B cell (primary cell): Measurements from ENCODE around the gene STXBP2. TPM values are rescaled to one million over a fixed set of nuclear protein-coding genes. Genes with fewer than 3 reads are reported as not detected.

Experiments
- ATAC-seq: fragments of 200-7000 bp; cut with Tn5 transposase; one replicate; pipeline ENCODE4 v1.10.0; 2021; ENCODE audit warnings: low read depth, mild to moderate bottlenecking, moderate number of reproducible peaks, moderate library complexity
- CTCF ChIA-PET: fragments of 350-600 bp; sonication (Branson Sonifier 250); formaldehyde crosslinking; loops from one replicate; lab custom pipeline; 2021; ENCODE audit warnings: antibody characterized with exemption, inconsistent platforms; lab: Charles Lee
- POLR2A ChIA-PET: fragments of 350-600 bp; sonication (Branson Sonifier 250); formaldehyde crosslinking; loops from one replicate; lab custom pipeline; 2021; ENCODE audit warnings: antibody characterized with exemption; lab: Charles Lee
- DNase-seq: peaks from one replicate; pipeline ENCODE4 v3.0.0; 2013
- H2AFZ ChIP-seq: 2 replicates; pipeline ENCODE4 v1.6.1; 2012; ENCODE audit warnings: mild to moderate bottlenecking, low read depth, low read length; ENCODE audit not compliant: insufficient read depth, poor library complexity, severe bottlenecking
- H3K27ac ChIP-seq, 2 donors: 1 replicate in 1 of 2; 2 replicates in 1 of 2; pipeline ENCODE4 v1.5.1; 2012 to 2013; ENCODE audit warnings: low read length in 2 of 2, mild to moderate bottlenecking in 2 of 2, moderate library complexity in 1 of 2
- H3K27me3 ChIP-seq, 4 experiments: fragments of 200-600 bp in 1 of 4; sonication (generic) in 1 of 4; replicated peaks in 1 of 4; 1 replicate in 2 of 4; 2 replicates in 2 of 4; pipeline versions ENCODE4 v1.6.1 to v1.7.0; 2013 to 2016; ENCODE audit warnings: low read length in 3 of 4, mild to moderate bottlenecking in 2 of 4, mixed read lengths in 1 of 4, moderate library complexity in 1 of 4; ENCODE audit not compliant: insufficient read depth in 4 of 4, control insufficient read depth in 3 of 4; ENCODE audit errors: control extremely low read depth in 1 of 4
- H3K36me3 ChIP-seq, 2 experiments: replicated peaks in 1 of 2; 1 replicate in 1 of 2; 2 replicates in 1 of 2; pipeline versions ENCODE4 v1.6.1 to v1.7.1; 2013; ENCODE audit warnings: low read length in 1 of 2; ENCODE audit not compliant: insufficient read depth in 2 of 2, control insufficient read depth in 1 of 2; ENCODE audit errors: control extremely low read depth in 1 of 2, extremely low read depth in 1 of 2
- H3K4me1 ChIP-seq, 2 donors: fragments of 200-600 bp in 1 of 2; sonication (generic) in 1 of 2; 1 replicate in 1 of 2; 2 replicates in 1 of 2; pipeline versions ENCODE4 v1.5.1 to v1.6.1; 2013 to 2017; ENCODE audit warnings: low read length in 2 of 2; ENCODE audit not compliant: control insufficient read depth in 2 of 2, insufficient read depth in 2 of 2
- H3K4me2 ChIP-seq: replicated peaks from 2 replicates; pipeline ENCODE3; 2012; ENCODE audit warnings: mild to moderate bottlenecking, low read depth, low read length; ENCODE audit not compliant: poor library complexity, severe bottlenecking
- H3K4me3 ChIP-seq, 5 experiments: fragments of 200-600 bp in 1 of 5; sonication (generic) in 1 of 5; 1 replicate in 3 of 5; 2 replicates in 2 of 5; pipeline versions ENCODE4 v1.5.1 to v1.7.0; 2011 to 2016; ENCODE audit warnings: low read length in 4 of 5, mild to moderate bottlenecking in 4 of 5, low read depth in 2 of 5, control low read depth in 1 of 5, moderate library complexity in 1 of 5; ENCODE audit not compliant: insufficient read depth in 1 of 5; ENCODE audit errors: control extremely low read depth in 1 of 5, extremely low read depth in 1 of 5
- H3K79me2 ChIP-seq: fragments of 200-600 bp; sonication (generic); one replicate; pipeline ENCODE4 v1.6.0; 2016; ENCODE audit warnings: low read length; ENCODE audit not compliant: control insufficient read depth, insufficient read depth
- H3K9ac ChIP-seq: fragments of 200-600 bp; sonication (generic); 2 replicates; pipeline ENCODE4 v1.6.1; 2017; ENCODE audit warnings: mild to moderate bottlenecking, low read length, moderate library complexity
- H3K9me3 ChIP-seq, 3 donors: one replicate each; pipeline versions ENCODE4 v1.6.1 to v1.7.1; 2013; ENCODE audit warnings: low read length in 2 of 3; ENCODE audit not compliant: control insufficient read depth in 2 of 3, insufficient read depth in 1 of 3; ENCODE audit errors: control extremely low read depth in 1 of 3
- H4K20me1 ChIP-seq: 2 replicates; pipeline ENCODE4 v1.6.0; 2012; ENCODE audit warnings: mild to moderate bottlenecking, low read length; ENCODE audit not compliant: insufficient read depth, control insufficient read depth, poor library complexity, severe bottlenecking
- H3K27ac Mint-ChIP-seq: one replicate; pipeline ENCODE4 v1.8.0; 2021; ENCODE audit warnings: mixed read lengths
- H3K27me3 Mint-ChIP-seq: one replicate; pipeline ENCODE4 v1.8.0; 2021; ENCODE audit warnings: mixed read lengths
- H3K4me1 Mint-ChIP-seq: one replicate; pipeline ENCODE4 v1.8.0; 2021; ENCODE audit warnings: mixed read lengths
- H3K4me3 Mint-ChIP-seq: one replicate; pipeline ENCODE4 v1.8.0; 2021; ENCODE audit warnings: mixed read lengths
- H3K9me3 Mint-ChIP-seq: one replicate; pipeline ENCODE4 v1.8.0; 2022; ENCODE audit warnings: mixed read lengths; ENCODE audit not compliant: insufficient read depth
- EZH2 ChIP-seq: IDR thresholded peaks from 2 replicates; pipeline ENCODE4 v1.6.1; 2012; ENCODE audit warnings: borderline replicate concordance, low read depth, mild to moderate bottlenecking, moderate library complexity, low read length; ENCODE audit not compliant: insufficient read depth, poor library complexity, severe bottlenecking
- WGBS: methylation state at CpG from one replicate; pipeline ENCODE4 v1.1.5; 2013; ENCODE audit warnings: missing lambda C conversion rate; ENCODE audit not compliant: insufficient coverage; 5-methylcytosine and 5-hydroxymethylcytosine counted together
- intact Hi-C: fragments of 100-400 bp; cut with micrococcal nuclease; formaldehyde crosslinking; loops from one replicate; pipeline ENCODE4 v1.10.0; 2022
- polyA plus RNA-seq: library from polyadenylated mRNA; depleted of rRNA; stranded (reverse); fragments of >200 nt; gene quantifications from 2 replicates; pipeline ENCODE4 v1.2.3, GENCODE V29; 2012
- total RNA-seq, 2 donors: library from RNA; stranded (reverse); fragments of 120-200 nt in 1 of 2; gene quantifications; 1 replicate in 1 of 2; 2 replicates in 1 of 2; pipeline versions ENCODE4 v1.2.3 to v1.2.4, GENCODE V29; 2013 to 2022
- TF ChIP-seq, protein P1 (sequence below): fragments of 200-600 bp; IDR thresholded peaks from one replicate; pipeline ENCODE4 v1.8.0; 2022; ENCODE audit warnings: antibody characterized with exemption, mild to moderate bottlenecking

Gene STXBP2
- total and polyA plus RNA-seq, 2 donors (not counting 1 experiment from before 2014, with no cell fraction given): 222 to 226 TPM

DNA sequence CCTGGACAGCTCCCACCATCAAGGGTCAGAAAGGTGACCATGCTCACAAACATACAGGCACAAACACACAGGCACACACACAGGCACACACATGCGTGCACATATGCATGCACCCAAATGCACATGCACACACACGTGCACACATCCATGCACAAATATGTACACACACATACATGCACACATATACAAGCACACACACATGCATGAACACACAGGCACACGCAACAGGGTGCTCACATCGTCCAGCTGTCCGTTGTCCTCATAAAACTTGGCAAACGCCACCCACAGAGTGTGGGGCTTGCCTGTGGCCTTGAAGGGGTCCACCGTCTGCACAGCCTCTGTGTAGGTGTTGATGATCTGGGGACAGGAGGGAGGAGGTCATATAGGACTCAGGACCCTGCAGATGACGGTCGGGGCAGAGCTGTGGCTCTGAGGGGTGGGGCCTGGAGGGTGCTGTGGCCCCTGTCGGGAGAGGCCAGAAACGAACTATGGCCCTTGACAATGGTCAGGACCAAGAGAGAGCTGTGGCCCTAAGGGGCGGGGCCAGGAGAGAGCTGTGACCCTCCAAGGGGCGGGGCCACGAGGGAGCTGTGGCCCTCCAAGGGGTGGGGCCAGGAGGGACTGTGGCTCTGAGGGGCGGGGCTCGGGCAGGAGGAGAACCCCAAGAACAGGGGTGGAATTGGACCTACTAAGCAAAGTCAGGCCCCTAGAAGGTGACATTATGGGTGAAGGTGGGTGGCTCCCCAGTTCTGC, 13.8 kb upstream of the STXBP2 start:
- H3K9me3 Mint-ChIP-seq: no peaks in the 10 kb centered on the region
- peaks cover 9% of the 10 kb centered on the region for H3K4me1 Mint-ChIP-seq
- DNase-seq (no peak), ATAC-seq (no peak)
- no peak overlapping the region for H2AFZ ChIP-seq
- peaks cover 5 to 87% of the 10 kb centered on the region in 2 experiments for H3K36me3 ChIP-seq
- H3K9me3 ChIP-seq: peaks cover 0 to 2% (median 0%) of the 10 kb centered on the region in 3 donors
- no peak overlapping the region for H3K4me2 ChIP-seq
- peaks cover 21% of the 10 kb centered on the region for H3K79me2 ChIP-seq
- no peak overlapping the region for H3K27ac ChIP-seq
- no peak overlapping the region for H3K27ac Mint-ChIP-seq
- peaks cover under 1 to 9% of the 10 kb centered on the region in 2 donors for H3K4me1 ChIP-seq
- no peaks in the 10 kb centered on the region for H3K27me3 ChIP-seq
- H4K20me1 ChIP-seq: peaks cover 33% of the 10 kb centered on the region
- no peak for TF ChIP-seq EZH2
- TF ChIP-seq, protein P1, sequence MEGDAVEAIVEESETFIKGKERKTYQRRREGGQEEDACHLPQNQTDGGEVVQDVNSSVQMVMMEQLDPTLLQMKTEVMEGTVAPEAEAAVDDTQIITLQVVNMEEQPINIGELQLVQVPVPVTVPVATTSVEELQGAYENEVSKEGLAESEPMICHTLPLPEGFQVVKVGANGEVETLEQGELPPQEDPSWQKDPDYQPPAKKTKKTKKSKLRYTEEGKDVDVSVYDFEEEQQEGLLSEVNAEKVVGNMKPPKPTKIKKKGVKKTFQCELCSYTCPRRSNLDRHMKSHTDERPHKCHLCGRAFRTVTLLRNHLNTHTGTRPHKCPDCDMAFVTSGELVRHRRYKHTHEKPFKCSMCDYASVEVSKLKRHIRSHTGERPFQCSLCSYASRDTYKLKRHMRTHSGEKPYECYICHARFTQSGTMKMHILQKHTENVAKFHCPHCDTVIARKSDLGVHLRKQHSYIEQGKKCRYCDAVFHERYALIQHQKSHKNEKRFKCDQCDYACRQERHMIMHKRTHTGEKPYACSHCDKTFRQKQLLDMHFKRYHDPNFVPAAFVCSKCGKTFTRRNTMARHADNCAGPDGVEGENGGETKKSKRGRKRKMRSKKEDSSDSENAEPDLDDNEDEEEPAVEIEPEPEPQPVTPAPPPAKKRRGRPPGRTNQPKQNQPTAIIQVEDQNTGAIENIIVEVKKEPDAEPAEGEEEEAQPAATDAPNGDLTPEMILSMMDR: no peak
- intact Hi-C loops: no loop called here
- WGBS: 94% methylated on average over 14 of the region's 16 CpGs
- CTCF ChIA-PET: interaction anchor here (0.5 kb wide), 1 partner anchor 55 kb away, joined by 3 read pairs; no protein-coding TSS in a partner anchor
- H3K4me3 ChIP-seq: no peak overlapping the region
- no peak overlapping the region for H3K9ac ChIP-seq
- H3K27me3 Mint-ChIP-seq: no peaks in the 10 kb centered on the region
- POLR2A ChIA-PET: no interaction called here
- no peak overlapping the region for H3K4me3 Mint-ChIP-seq
